AG09309 (cell line): ENCODE results near the gene SCAPER.

Source experiments
- DNase-seq: peaks from one replicate; pipeline ENCODE4 v3.0.0-alpha.2; 2010; ENCODE audit warnings: low read depth
- H3K4me3 ChIP-seq: 2 replicates; pipeline ENCODE4 v1.5.1; 2011; ENCODE audit warnings: mild to moderate bottlenecking, low read depth, low read length, moderate library complexity; ENCODE audit not compliant: control insufficient read depth
- CTCF ChIP-seq: IDR thresholded peaks from 2 replicates; pipeline ENCODE4 v1.5.1; 2011; ENCODE audit warnings: mild to moderate bottlenecking, low read depth, low read length, inconsistent platforms; ENCODE audit not compliant: insufficient read depth, control insufficient read depth; ENCODE audit errors: missing control alignments

The SCAPER gene

GRCh38 chr15:76334438-76335306, 570.5 kb downstream of the SCAPER start:
- no peak for TF ChIP-seq CTCF
- H3K4me3 ChIP-seq: no peak overlapping the region
- no peak for DNase-seq

- TF ChIP-seq CTCF: peak; percentile 34
- no peak overlapping the region for H3K4me3 ChIP-seq
- no peak for DNase-seq
Measured at GRCh38 chr15:76333720-76334437, 571.3 kb downstream of the SCAPER start.

- H3K4me3 ChIP-seq: no peak overlapping the region
- no peak for TF ChIP-seq CTCF
Measured at GRCh38 chr15:76333309-76333708, 571.8 kb downstream of the SCAPER start.

GRCh38 chr15:76332796-76333195, 572.3 kb downstream of the SCAPER start:
- TF ChIP-seq CTCF: no peak
- no peak overlapping the region for H3K4me3 ChIP-seq
- DNase-seq: no peak

More at GRCh38 chr15:76333309-76333708, 571.8 kb downstream of the SCAPER start:
- DNase-seq: no peak

GRCh38 chr15:76330080-76330680, 575.0 kb downstream of the SCAPER start:
- TF ChIP-seq CTCF: peak; percentile 74
- DNase-seq: no peak
- H3K4me3 ChIP-seq: no peak overlapping the region

- no peak for TF ChIP-seq CTCF
- no peak for DNase-seq
- H3K4me3 ChIP-seq: no peak overlapping the region
Measured at GRCh38 chr15:76328958-76329357, 576.2 kb downstream of the SCAPER start.
